ENCODE measurements around the gene CHAT.

Gene CHAT

GRCh38 chr10:49622426-49623425, 8.9 kb downstream of the CHAT start:
- Histone ChIP-seq H3K27ac (ENCODE audit: low read length) (no peak overlapping the region), H3K4me1 (ENCODE audit: control insufficient read depth in 1 of 2, insufficient read depth in 2 of 2, low read length in 2 of 2) (no peaks in the 10 kb centered on the region), H3K36me3 (ENCODE audit: control insufficient read depth in 1 of 2, insufficient read depth in 2 of 2, low read length in 2 of 2) (no peaks in the 10 kb centered on the region), H3K4me3 (ENCODE audit: low read depth in 1 of 2, low read length in 2 of 2) (no peak overlapping the region), H3K9me3 (ENCODE audit: control insufficient read depth in 1 of 2, low read length in 2 of 2) (no peaks in the 10 kb centered on the region), H3K27me3 (ENCODE audit: low read depth, low read length) (no peaks in the 10 kb centered on the region)

GRCh38 chr10:49624629-49625028, 10.8 kb downstream of the CHAT start:
- H3K4me1 ChIP-seq (ENCODE audit: control insufficient read depth in 1 of 2, insufficient read depth in 2 of 2, low read length in 2 of 2) = no peaks in the 10 kb centered on the region
- H3K9me3 ChIP-seq (ENCODE audit: control insufficient read depth in 1 of 2, low read length in 2 of 2) = no peaks in the 10 kb centered on the region
- H3K4me3 ChIP-seq (ENCODE audit: low read depth in 1 of 2, low read length in 2 of 2) = no peak overlapping the region
- no peak overlapping the region for H3K27ac ChIP-seq (ENCODE audit: low read length)
- no peaks in the 10 kb centered on the region for H3K27me3 ChIP-seq (ENCODE audit: low read depth, low read length)
- H3K36me3 ChIP-seq (ENCODE audit: control insufficient read depth in 1 of 2, insufficient read depth in 2 of 2, low read length in 2 of 2) = no peaks in the 10 kb centered on the region

- no peaks in the 10 kb centered on the region for H3K36me3 ChIP-seq (ENCODE audit: control insufficient read depth in 1 of 2, insufficient read depth in 2 of 2, low read length in 2 of 2)
- H3K4me1 ChIP-seq (ENCODE audit: control insufficient read depth in 1 of 2, insufficient read depth in 2 of 2, low read length in 2 of 2) = no peaks in the 10 kb centered on the region
Observed at GRCh38 chr10:49625411-49625810, 11.6 kb downstream of the CHAT start.

GRCh38 chr10:49627038-49627437, 13.2 kb downstream of the CHAT start:
- no peaks in the 10 kb centered on the region for H3K4me1 ChIP-seq (ENCODE audit: control insufficient read depth in 1 of 2, insufficient read depth in 2 of 2, low read length in 2 of 2)
- no peaks in the 10 kb centered on the region for H3K36me3 ChIP-seq (ENCODE audit: control insufficient read depth in 1 of 2, insufficient read depth in 2 of 2, low read length in 2 of 2)
- H3K27ac ChIP-seq (ENCODE audit: low read length) = no peak overlapping the region
- H3K4me3 ChIP-seq (ENCODE audit: low read depth in 1 of 2, low read length in 2 of 2) = no peak overlapping the region
- H3K27me3 ChIP-seq (ENCODE audit: low read depth, low read length) = no peaks in the 10 kb centered on the region
- H3K9me3 ChIP-seq (ENCODE audit: control insufficient read depth in 1 of 2, low read length in 2 of 2) = no peaks in the 10 kb centered on the region

More at GRCh38 chr10:49625411-49625810, 11.6 kb downstream of the CHAT start:
- no peak overlapping the region for H3K27ac ChIP-seq (ENCODE audit: low read length)
- H3K27me3 ChIP-seq (ENCODE audit: low read depth, low read length) = no peaks in the 10 kb centered on the region
- H3K4me3 ChIP-seq (ENCODE audit: low read depth in 1 of 2, low read length in 2 of 2) = no peak overlapping the region
- no peaks in the 10 kb centered on the region for H3K9me3 ChIP-seq (ENCODE audit: control insufficient read depth in 1 of 2, low read length in 2 of 2)

- no peak overlapping the region for H3K4me3 ChIP-seq (ENCODE audit: low read depth in 1 of 2, low read length in 2 of 2)
- no peaks in the 10 kb centered on the region for H3K27me3 ChIP-seq (ENCODE audit: low read depth, low read length)
- no peaks in the 10 kb centered on the region for H3K4me1 ChIP-seq (ENCODE audit: control insufficient read depth in 1 of 2, insufficient read depth in 2 of 2, low read length in 2 of 2)
- no peaks in the 10 kb centered on the region for H3K9me3 ChIP-seq (ENCODE audit: control insufficient read depth in 1 of 2, low read length in 2 of 2)
- H3K36me3 ChIP-seq (ENCODE audit: control insufficient read depth in 1 of 2, insufficient read depth in 2 of 2, low read length in 2 of 2) = no peaks in the 10 kb centered on the region
- H3K27ac ChIP-seq (ENCODE audit: low read length) = no peak overlapping the region
Observed at GRCh38 chr10:49627644-49628247, 13.9 kb downstream of the CHAT start.

- H3K4me3 ChIP-seq (ENCODE audit: low read depth in 1 of 2, low read length in 2 of 2) = no peak overlapping the region
- H3K27ac ChIP-seq (ENCODE audit: low read length) = no peak overlapping the region
- no peaks in the 10 kb centered on the region for H3K27me3 ChIP-seq (ENCODE audit: low read depth, low read length)
- no peaks in the 10 kb centered on the region for H3K4me1 ChIP-seq (ENCODE audit: control insufficient read depth in 1 of 2, insufficient read depth in 2 of 2, low read length in 2 of 2)
- no peaks in the 10 kb centered on the region for H3K36me3 ChIP-seq (ENCODE audit: control insufficient read depth in 1 of 2, insufficient read depth in 2 of 2, low read length in 2 of 2)
- H3K9me3 ChIP-seq (ENCODE audit: control insufficient read depth in 1 of 2, low read length in 2 of 2) = no peaks in the 10 kb centered on the region
Observed at GRCh38 chr10:49628599-49628998, 14.8 kb downstream of the CHAT start.

GRCh38 chr10:49629431-49629881, 15.6 kb downstream of the CHAT start:
- Histone ChIP-seq H3K36me3 (ENCODE audit: control insufficient read depth in 1 of 2, insufficient read depth in 2 of 2, low read length in 2 of 2) (no peaks in the 10 kb centered on the region), H3K4me1 (ENCODE audit: control insufficient read depth in 1 of 2, insufficient read depth in 2 of 2, low read length in 2 of 2) (no peaks in the 10 kb centered on the region), H3K27me3 (ENCODE audit: low read depth, low read length) (no peaks in the 10 kb centered on the region), H3K9me3 (ENCODE audit: control insufficient read depth in 1 of 2, low read length in 2 of 2) (no peaks in the 10 kb centered on the region), H3K27ac (ENCODE audit: low read length) (no peak overlapping the region), H3K4me3 (ENCODE audit: low read depth in 1 of 2, low read length in 2 of 2) (no peak overlapping the region)

GRCh38 chr10:49631975-49632374, 18.1 kb downstream of the CHAT start:
- Histone ChIP-seq H3K27ac (ENCODE audit: low read length) (no peak overlapping the region), H3K36me3 (ENCODE audit: control insufficient read depth in 1 of 2, insufficient read depth in 2 of 2, low read length in 2 of 2) (no peaks in the 10 kb centered on the region), H3K9me3 (ENCODE audit: control insufficient read depth in 1 of 2, low read length in 2 of 2) (no peaks in the 10 kb centered on the region), H3K27me3 (ENCODE audit: low read depth, low read length) (no peaks in the 10 kb centered on the region), H3K4me1 (ENCODE audit: control insufficient read depth in 1 of 2, insufficient read depth in 2 of 2, low read length in 2 of 2) (no peaks in the 10 kb centered on the region), H3K4me3 (ENCODE audit: low read depth in 1 of 2, low read length in 2 of 2) (no peak overlapping the region)

GRCh38 chr10:49632406-49633317, 18.8 kb downstream of the CHAT start:
- H3K4me1 ChIP-seq (ENCODE audit: control insufficient read depth in 1 of 2, insufficient read depth in 2 of 2, low read length in 2 of 2) = no peaks in the 10 kb centered on the region
- H3K9me3 ChIP-seq (ENCODE audit: control insufficient read depth in 1 of 2, low read length in 2 of 2) = no peaks in the 10 kb centered on the region
- no peak overlapping the region for H3K27ac ChIP-seq (ENCODE audit: low read length)
- no peaks in the 10 kb centered on the region for H3K27me3 ChIP-seq (ENCODE audit: low read depth, low read length)
- no peak overlapping the region for H3K4me3 ChIP-seq (ENCODE audit: low read depth in 1 of 2, low read length in 2 of 2)
- no peaks in the 10 kb centered on the region for H3K36me3 ChIP-seq (ENCODE audit: control insufficient read depth in 1 of 2, insufficient read depth in 2 of 2, low read length in 2 of 2)

- H3K27ac ChIP-seq (ENCODE audit: low read length) = no peak overlapping the region
- no peak overlapping the region for H3K4me3 ChIP-seq (ENCODE audit: low read depth in 1 of 2, low read length in 2 of 2)
- H3K4me1 ChIP-seq (ENCODE audit: control insufficient read depth in 1 of 2, insufficient read depth in 2 of 2, low read length in 2 of 2) = no peaks in the 10 kb centered on the region
- H3K36me3 ChIP-seq (ENCODE audit: control insufficient read depth in 1 of 2, insufficient read depth in 2 of 2, low read length in 2 of 2) = no peaks in the 10 kb centered on the region
- no peaks in the 10 kb centered on the region for H3K27me3 ChIP-seq (ENCODE audit: low read depth, low read length)
- no peaks in the 10 kb centered on the region for H3K9me3 ChIP-seq (ENCODE audit: control insufficient read depth in 1 of 2, low read length in 2 of 2)
Observed at GRCh38 chr10:49633327-49634068, 19.7 kb downstream of the CHAT start.

Data from muscle layer of duodenum (tissue), 2 donors.